Measurements from ENCODE around the gene IP6K1.
"Not testable (repeated sequence)": the region's sequence is repeated elsewhere in the genome, so short reads cannot be mapped to it uniquely, and the experiment has no call there.

The IP6K1 gene

DNA sequence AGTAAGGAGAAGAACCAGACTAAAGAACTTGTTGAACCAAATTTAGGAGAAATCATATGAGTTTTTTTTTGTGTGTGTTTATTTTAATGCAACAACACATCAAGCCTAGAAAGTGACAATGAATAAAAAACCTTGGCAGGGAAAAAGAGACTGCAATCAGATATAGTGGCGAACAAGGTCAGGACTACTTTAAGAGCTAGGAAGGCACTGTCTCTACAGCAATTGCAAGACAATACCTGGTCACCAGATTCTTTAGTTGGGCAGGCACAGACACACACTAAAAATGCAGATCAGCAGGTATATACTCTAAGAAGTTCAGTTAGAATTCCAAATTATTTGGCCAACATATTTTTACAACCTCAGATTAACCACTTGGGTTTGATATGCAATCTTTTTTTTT, 31.8 kb downstream of the IP6K1 start:
- H2AFZ ChIP-seq (ENCODE audit: low read depth, low read length), result no peak overlapping the region
- H3K27me3 ChIP-seq (ENCODE audit: insufficient read depth, low read length, poor library complexity), result no peaks in the 10 kb centered on the region
- TF ChIP-seq, protein P1, sequence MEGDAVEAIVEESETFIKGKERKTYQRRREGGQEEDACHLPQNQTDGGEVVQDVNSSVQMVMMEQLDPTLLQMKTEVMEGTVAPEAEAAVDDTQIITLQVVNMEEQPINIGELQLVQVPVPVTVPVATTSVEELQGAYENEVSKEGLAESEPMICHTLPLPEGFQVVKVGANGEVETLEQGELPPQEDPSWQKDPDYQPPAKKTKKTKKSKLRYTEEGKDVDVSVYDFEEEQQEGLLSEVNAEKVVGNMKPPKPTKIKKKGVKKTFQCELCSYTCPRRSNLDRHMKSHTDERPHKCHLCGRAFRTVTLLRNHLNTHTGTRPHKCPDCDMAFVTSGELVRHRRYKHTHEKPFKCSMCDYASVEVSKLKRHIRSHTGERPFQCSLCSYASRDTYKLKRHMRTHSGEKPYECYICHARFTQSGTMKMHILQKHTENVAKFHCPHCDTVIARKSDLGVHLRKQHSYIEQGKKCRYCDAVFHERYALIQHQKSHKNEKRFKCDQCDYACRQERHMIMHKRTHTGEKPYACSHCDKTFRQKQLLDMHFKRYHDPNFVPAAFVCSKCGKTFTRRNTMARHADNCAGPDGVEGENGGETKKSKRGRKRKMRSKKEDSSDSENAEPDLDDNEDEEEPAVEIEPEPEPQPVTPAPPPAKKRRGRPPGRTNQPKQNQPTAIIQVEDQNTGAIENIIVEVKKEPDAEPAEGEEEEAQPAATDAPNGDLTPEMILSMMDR (IDR thresholded peaks at IDR 0.05; ENCODE audit: borderline replicate concordance, extremely low read depth, low read length, poor library complexity, severe bottlenecking), result no peak
- no peak for TF ChIP-seq EZH2 (IDR thresholded peaks at IDR 0.05; ENCODE audit: borderline replicate concordance, low read depth, low read length, severe bottlenecking)
- peaks cover 36% of the 10 kb centered on the region; the same call in 1 of the 2 replicates for H4K20me1 ChIP-seq (ENCODE audit: insufficient read depth, low read length)
- peaks cover 91% of the 10 kb centered on the region for H3K79me2 ChIP-seq (ENCODE audit: insufficient read depth, low read length)
- peaks cover 3% of the 10 kb centered on the region; the same call in 1 of the 2 replicates for H3K36me3 ChIP-seq (ENCODE audit: insufficient read depth, low read length)
- H3K9ac ChIP-seq (ENCODE audit: low read depth, low read length), result no peak overlapping the region
- H3K9me3 ChIP-seq (ENCODE audit: insufficient read depth, low read length, severe bottlenecking), result no peaks in the 10 kb centered on the region
- H3K4me2 ChIP-seq (ENCODE audit: insufficient read depth, low read length), result no peak overlapping the region
- no peaks in the 10 kb centered on the region for H3K4me1 ChIP-seq (ENCODE audit: insufficient read depth, low read length)
- H3K27ac ChIP-seq (ENCODE audit: low read length), result no peak overlapping the region
- no peak for ATAC-seq (ENCODE audit: insufficient read depth, low read depth)
- H3K4me3 ChIP-seq (ENCODE audit: low read depth in 1 of 2, low read length in 2 of 2), result no peak overlapping the region
- no peak for DNase-seq

GRCh38 chr3:49751501-49751900, 34.8 kb downstream of the IP6K1 start:
- no peak overlapping the region for H3K27ac ChIP-seq (ENCODE audit: low read length)
- no peaks in the 10 kb centered on the region for H3K27me3 ChIP-seq (ENCODE audit: insufficient read depth, low read length, poor library complexity)
- H3K79me2 ChIP-seq (ENCODE audit: insufficient read depth, low read length), result peaks cover 82% of the 10 kb centered on the region
- H3K4me1 ChIP-seq (ENCODE audit: insufficient read depth, low read length), result no peaks in the 10 kb centered on the region
- no peak overlapping the region for H3K4me3 ChIP-seq (ENCODE audit: low read depth in 1 of 2, low read length in 2 of 2)
- no peak overlapping the region for H3K9ac ChIP-seq (ENCODE audit: low read depth, low read length)
- TF ChIP-seq, protein P1 (IDR thresholded peaks at IDR 0.05; ENCODE audit: borderline replicate concordance, extremely low read depth, low read length, poor library complexity, severe bottlenecking), result no peak
- TF ChIP-seq EZH2 (IDR thresholded peaks at IDR 0.05; ENCODE audit: borderline replicate concordance, low read depth, low read length, severe bottlenecking), result no peak
- H2AFZ ChIP-seq (ENCODE audit: low read depth, low read length), result no peak overlapping the region
- ATAC-seq (ENCODE audit: insufficient read depth, low read depth) (no peak), DNase-seq (no peak)
- no peak overlapping the region for H3K4me2 ChIP-seq (ENCODE audit: insufficient read depth, low read length)
- H3K36me3 ChIP-seq (ENCODE audit: insufficient read depth, low read length), result peaks cover 27% of the 10 kb centered on the region
- peaks cover 38% of the 10 kb centered on the region for H4K20me1 ChIP-seq (ENCODE audit: insufficient read depth, low read length)
- no peaks in the 10 kb centered on the region for H3K9me3 ChIP-seq (ENCODE audit: insufficient read depth, low read length, severe bottlenecking)

- no peak overlapping the region for H3K4me2 ChIP-seq (ENCODE audit: insufficient read depth, low read length)
- H2AFZ ChIP-seq (ENCODE audit: low read depth, low read length), result no peak overlapping the region
- peaks cover 80% of the 10 kb centered on the region for H3K79me2 ChIP-seq (ENCODE audit: insufficient read depth, low read length)
- no peak overlapping the region for H3K4me3 ChIP-seq (ENCODE audit: low read depth in 1 of 2, low read length in 2 of 2)
- H3K27me3 ChIP-seq (ENCODE audit: insufficient read depth, low read length, poor library complexity), result no peaks in the 10 kb centered on the region
- DNase-seq (no peak), ATAC-seq (ENCODE audit: insufficient read depth, low read depth) (no peak)
- H3K27ac ChIP-seq (ENCODE audit: low read length), result no peak overlapping the region
- peaks cover 32% of the 10 kb centered on the region for H4K20me1 ChIP-seq (ENCODE audit: insufficient read depth, low read length)
- no peaks in the 10 kb centered on the region for H3K4me1 ChIP-seq (ENCODE audit: insufficient read depth, low read length)
- H3K9ac ChIP-seq (ENCODE audit: low read depth, low read length), result no peak overlapping the region
- no peak for TF ChIP-seq EZH2 (IDR thresholded peaks at IDR 0.05; ENCODE audit: borderline replicate concordance, low read depth, low read length, severe bottlenecking)
- TF ChIP-seq, protein P1 (IDR thresholded peaks at IDR 0.05; ENCODE audit: borderline replicate concordance, extremely low read depth, low read length, poor library complexity, severe bottlenecking), result no peak
- no peaks in the 10 kb centered on the region for H3K9me3 ChIP-seq (ENCODE audit: insufficient read depth, low read length, severe bottlenecking)
- peaks cover 34% of the 10 kb centered on the region for H3K36me3 ChIP-seq (ENCODE audit: insufficient read depth, low read length)
Observed at GRCh38 chr3:49750056-49750455, 36.3 kb downstream of the IP6K1 start.

DNA sequence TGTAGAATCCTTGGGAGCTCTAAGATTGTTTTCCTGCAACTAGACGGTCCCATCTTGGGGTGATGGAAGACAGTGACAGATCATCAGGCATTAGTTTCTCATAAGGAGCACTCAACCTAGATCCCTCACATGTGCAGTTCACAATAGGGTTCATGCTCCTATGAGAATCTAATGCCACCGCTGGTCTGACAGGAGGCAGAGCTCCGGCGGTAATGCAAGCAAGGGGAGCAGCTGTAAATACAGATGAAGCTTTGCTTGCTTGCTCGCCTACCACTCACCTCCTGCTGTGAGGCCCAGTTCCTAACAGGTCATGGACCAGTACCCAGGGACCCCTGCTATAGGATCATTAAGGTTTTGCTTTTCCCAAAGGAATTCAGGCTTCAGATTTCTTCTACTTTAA, 37.5 kb downstream of the IP6K1 start:
- not testable (repeated sequence) for H3K4me2 ChIP-seq (ENCODE audit: insufficient read depth, low read length); DNase-seq; H3K27ac ChIP-seq (ENCODE audit: low read length); H3K9ac ChIP-seq (ENCODE audit: low read depth, low read length); H2AFZ ChIP-seq (ENCODE audit: low read depth, low read length); H3K27me3 ChIP-seq (ENCODE audit: insufficient read depth, low read length, poor library complexity); H3K4me3 ChIP-seq (ENCODE audit: low read depth in 1 of 2, low read length in 2 of 2); H3K9me3 ChIP-seq (ENCODE audit: insufficient read depth, low read length, severe bottlenecking); ATAC-seq (ENCODE audit: insufficient read depth, low read depth); H3K4me1 ChIP-seq (ENCODE audit: insufficient read depth, low read length)
- Histone ChIP-seq H4K20me1 (ENCODE audit: insufficient read depth, low read length) (peaks cover 29% of the 10 kb centered on the region), H3K36me3 (ENCODE audit: insufficient read depth, low read length) (peaks cover 42% of the 10 kb centered on the region), H3K79me2 (ENCODE audit: insufficient read depth, low read length) (peaks cover 76% of the 10 kb centered on the region)
